HUES64 (cell line): ENCODE measurements around the gene OPN3.

Experiments used
- H3K27ac ChIP-seq: 2 replicates; pipeline ENCODE4 v1.7.0; 2013; ENCODE audit warnings: low read depth, low read length, inconsistent platforms
- H3K27me3 ChIP-seq: 2 replicates; pipeline ENCODE4 v1.6.1; 2013; ENCODE audit warnings: mild to moderate bottlenecking, low read length; ENCODE audit not compliant: insufficient read depth
- H3K36me3 ChIP-seq: 2 replicates; pipeline ENCODE4 v1.6.1; 2013; ENCODE audit warnings: mild to moderate bottlenecking, low read length; ENCODE audit not compliant: insufficient read depth
- H3K4me1 ChIP-seq: 2 replicates; pipeline ENCODE4 v1.6.1; 2013; ENCODE audit warnings: mild to moderate bottlenecking, low read length, moderate library complexity; ENCODE audit not compliant: insufficient read depth
- H3K4me3 ChIP-seq: 2 replicates; pipeline ENCODE4 v1.5.1; 2013; ENCODE audit warnings: mild to moderate bottlenecking, low read length, moderate library complexity
- H3K9ac ChIP-seq: 2 replicates; pipeline ENCODE4 v1.6.1; 2013; ENCODE audit warnings: mild to moderate bottlenecking, low read depth, low read length
- H3K9me3 ChIP-seq: 2 replicates; pipeline ENCODE4 v1.6.1; 2013; ENCODE audit warnings: low read depth, low read length; ENCODE audit not compliant: insufficient read depth
- WGBS: fragments of 150-250, 120-280 bp; methylation state at CpG from one replicate; pipeline ENCODE4 v1.1.7; 2013; ENCODE audit warnings: missing lambda C conversion rate; 5-methylcytosine and 5-hydroxymethylcytosine counted together

OPN3 gene

DNA sequence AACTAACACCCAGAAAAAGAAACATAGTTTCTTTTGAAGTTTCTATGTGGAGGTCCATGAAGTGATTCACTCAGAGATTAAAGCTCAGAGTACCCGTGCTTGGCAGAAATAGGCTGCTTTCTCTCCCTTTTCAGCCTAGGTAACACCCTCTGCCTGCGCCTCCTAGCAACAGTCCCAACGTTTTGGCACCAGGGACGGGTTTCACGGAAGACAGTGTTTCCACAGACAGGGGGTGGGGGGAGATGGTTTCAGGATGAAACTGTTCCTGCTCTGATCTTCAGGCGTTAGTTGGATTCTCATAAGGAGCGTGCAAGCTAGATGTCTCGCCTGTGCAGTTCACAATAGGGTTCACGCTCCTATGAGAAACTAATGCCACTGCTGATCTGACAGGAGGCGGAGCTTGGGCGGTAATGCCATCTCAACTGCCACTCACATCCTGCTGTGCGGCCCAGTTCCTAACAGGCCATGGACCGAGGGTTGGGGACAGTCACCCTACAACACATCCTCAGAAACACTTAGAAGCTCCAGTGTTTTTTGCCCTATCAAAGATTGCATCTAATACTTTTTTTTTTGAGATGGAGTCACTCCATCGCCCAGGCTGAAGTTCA, 53.2 kb downstream of the OPN3 start:
- WGBS, result 94% methylated on average over 14 of the region's 14 CpGs
- no peaks in the 10 kb centered on the region for H3K27me3 ChIP-seq
- no peaks in the 10 kb centered on the region for H3K36me3 ChIP-seq
- no peaks in the 10 kb centered on the region for H3K9me3 ChIP-seq
- H3K9ac ChIP-seq, result no peak overlapping the region
- H3K4me1 ChIP-seq, result no peaks in the 10 kb centered on the region; the same call in 1 of the 2 replicates
- no peak overlapping the region for H3K27ac ChIP-seq
- no peak overlapping the region for H3K4me3 ChIP-seq

DNA sequence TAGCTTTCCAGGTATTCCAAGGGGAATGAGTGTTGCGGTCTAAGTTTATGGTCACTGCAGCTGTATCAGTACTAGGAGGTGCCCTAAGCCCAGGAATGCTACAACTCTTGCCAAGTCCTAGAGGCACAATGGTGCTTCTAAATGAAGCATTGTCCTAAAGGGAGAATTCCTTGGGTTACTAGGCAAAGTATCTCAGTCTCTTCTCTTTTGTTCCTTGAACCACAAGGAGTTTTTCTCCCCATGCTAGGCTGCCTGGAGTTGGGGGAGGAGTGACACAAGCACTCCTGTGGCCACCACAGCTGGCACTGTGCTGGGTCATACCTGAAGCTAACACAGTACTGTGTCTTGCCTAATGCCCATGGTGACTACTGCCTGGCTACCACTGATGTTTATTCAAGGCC, 57.2 kb downstream of the OPN3 start:
- Histone ChIP-seq H3K27ac (no peak overlapping the region), H3K4me3 (no peak overlapping the region), H3K9ac (no peak overlapping the region), H3K4me1 (no peaks in the 10 kb centered on the region), H3K36me3 (no peaks in the 10 kb centered on the region), H3K27me3 (no peaks in the 10 kb centered on the region), H3K9me3 (no peaks in the 10 kb centered on the region)
- WGBS, result 94% methylated on average over 1 of the region's 1 CpG

DNA sequence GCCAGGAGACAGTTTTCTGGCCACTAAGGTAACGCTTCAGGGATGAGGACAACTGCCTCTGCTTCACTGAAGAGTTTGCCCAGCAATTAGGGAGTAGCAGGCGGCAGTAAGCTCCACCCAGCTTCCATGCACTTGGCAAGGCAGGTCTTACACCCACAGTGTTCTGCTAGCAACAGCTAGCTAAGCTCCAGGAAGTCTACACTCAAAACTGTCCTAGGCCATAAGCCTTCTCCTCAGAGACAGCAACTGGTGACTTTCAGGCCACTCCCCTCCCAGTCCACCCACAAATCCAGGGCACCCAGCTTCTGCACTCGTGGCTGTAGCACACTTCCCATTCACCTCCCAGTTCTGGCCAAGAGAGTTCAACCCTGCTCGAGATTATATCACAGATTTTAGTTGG, 60.7 kb downstream of the OPN3 start:
- Histone ChIP-seq H3K4me1 (no peaks in the 10 kb centered on the region), H3K9ac (no peak overlapping the region), H3K9me3 (0 out of 2 replicates have a peak, but pooled peaks cover 2% of the 10 kb centered on the region), H3K27me3 (no peaks in the 10 kb centered on the region), H3K27ac (no peak overlapping the region), H3K4me3 (no peak overlapping the region), H3K36me3 (no peaks in the 10 kb centered on the region)
- WGBS, result 92% methylated on average over 4 of the region's 4 CpGs

DNA sequence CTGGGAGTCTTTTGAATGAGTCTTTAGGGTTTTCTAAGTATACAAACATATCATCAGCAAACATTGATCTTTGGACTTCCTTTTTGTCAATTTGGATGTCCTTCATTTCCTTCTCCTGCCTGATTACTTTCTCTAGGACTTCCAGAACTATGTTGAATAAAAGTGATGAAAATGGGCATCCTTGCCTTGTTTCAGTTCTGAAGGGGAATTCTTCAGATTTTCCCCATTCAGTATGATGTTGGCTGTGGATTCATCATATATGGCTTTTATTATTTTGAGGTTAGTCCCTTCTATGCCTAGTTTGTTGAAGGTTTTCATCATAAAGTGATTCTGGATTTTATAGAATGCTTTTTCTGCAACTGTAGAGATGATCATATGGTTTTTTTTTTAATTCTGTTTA, 66.0 kb downstream of the OPN3 start:
- H3K36me3 ChIP-seq, result no peaks in the 10 kb centered on the region
- no peaks in the 10 kb centered on the region for H3K27me3 ChIP-seq
- H3K9ac ChIP-seq, result no peak overlapping the region
- no peak overlapping the region for H3K4me3 ChIP-seq
- H3K4me1 ChIP-seq, result no peaks in the 10 kb centered on the region
- 0 out of 2 replicates have a peak, but pooled peaks cover 2% of the 10 kb centered on the region for H3K9me3 ChIP-seq
- H3K27ac ChIP-seq, result no peak overlapping the region

DNA sequence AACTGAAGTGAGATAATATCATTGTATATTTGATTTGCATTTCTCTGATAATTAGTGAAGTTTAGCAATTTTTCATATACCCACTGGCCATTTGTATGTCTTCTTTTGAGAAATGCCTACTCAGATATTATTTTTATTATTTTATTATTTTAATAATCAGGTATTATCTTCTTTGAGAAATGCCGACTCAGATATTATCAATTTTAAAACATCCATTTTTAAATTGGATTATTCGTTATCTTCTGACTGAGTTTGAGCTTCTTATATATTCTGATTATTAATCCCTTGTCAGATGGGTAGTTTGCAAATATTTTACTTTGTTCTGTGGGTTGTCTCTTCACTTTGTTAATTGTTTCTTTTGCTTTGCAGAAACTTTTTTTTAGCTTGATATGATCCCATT, 70.3 kb downstream of the OPN3 start:
- Histone ChIP-seq H3K9ac (no peak overlapping the region), H3K27ac (no peak overlapping the region), H3K9me3 (no peaks in the 10 kb centered on the region), H3K4me3 (no peak overlapping the region), H3K4me1 (no peaks in the 10 kb centered on the region), H3K36me3 (no peaks in the 10 kb centered on the region), H3K27me3 (no peaks in the 10 kb centered on the region)
- WGBS, result no CpG with 5 or more reads among the region's 2 CpGs

DNA sequence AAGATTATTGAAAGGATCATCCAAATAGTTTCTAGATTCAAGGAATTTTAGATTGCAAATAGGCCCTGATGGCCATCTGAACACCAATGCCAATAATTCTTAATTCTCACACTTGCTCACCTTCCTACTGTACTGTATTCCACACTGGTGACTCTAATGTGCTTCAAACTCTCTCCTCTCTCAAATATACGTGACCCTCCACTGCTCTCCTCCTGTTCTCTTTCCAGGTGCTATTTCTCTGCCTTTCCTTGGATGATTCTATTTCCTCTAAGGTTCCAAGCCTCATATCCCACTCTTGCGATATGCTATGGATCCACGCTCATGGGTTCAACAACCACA, 79.4 kb downstream of the OPN3 start:
- Histone ChIP-seq H3K4me3 (no peak overlapping the region), H3K27me3 (no peaks in the 10 kb centered on the region), H3K4me1 (no peaks in the 10 kb centered on the region), H3K27ac (no peak overlapping the region), H3K9ac (no peak overlapping the region), H3K9me3 (no peaks in the 10 kb centered on the region), H3K36me3 (no peaks in the 10 kb centered on the region)
- 91% methylated on average over 3 of the region's 3 CpGs for WGBS

DNA sequence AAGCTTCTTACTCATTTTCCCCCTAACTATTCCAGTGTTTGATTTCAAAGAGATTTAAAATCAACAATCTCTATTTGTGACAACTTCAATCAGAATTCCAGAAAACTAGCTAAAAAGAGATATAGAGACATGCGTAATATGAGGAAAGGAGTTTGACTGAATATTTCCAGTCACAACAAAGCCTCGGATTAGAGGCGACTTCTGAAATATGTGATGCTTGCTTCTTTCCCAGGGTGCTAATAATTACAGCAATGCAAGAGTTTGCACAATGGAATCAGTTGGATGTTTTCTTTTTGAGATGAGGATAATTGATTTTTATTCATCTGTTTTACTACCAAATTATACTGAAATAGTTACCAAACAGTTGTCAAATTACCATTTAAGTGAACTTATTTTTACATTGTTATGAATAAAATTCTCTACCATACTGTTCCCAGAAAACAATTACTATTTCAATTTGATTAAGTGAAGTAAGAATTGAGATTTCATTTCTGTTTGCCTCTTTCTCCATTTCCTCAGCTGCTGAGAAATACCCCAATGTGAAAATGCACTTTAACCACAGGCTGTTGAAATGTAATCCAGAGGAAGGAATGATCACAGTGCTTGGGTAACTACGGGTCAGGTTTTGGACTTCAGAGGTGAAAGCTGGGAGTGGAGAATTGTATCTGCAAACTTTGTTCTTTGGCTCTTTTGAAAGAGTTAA, 79.9 kb downstream of the OPN3 start:
- H3K27me3 ChIP-seq, result no peaks in the 10 kb centered on the region
- no peak overlapping the region for H3K27ac ChIP-seq
- no peak overlapping the region for H3K9ac ChIP-seq
- no peaks in the 10 kb centered on the region for H3K9me3 ChIP-seq
- no peaks in the 10 kb centered on the region for H3K4me1 ChIP-seq
- WGBS, result 95% methylated on average over 4 of the region's 4 CpGs
- no peak overlapping the region for H3K4me3 ChIP-seq
- no peaks in the 10 kb centered on the region for H3K36me3 ChIP-seq

DNA sequence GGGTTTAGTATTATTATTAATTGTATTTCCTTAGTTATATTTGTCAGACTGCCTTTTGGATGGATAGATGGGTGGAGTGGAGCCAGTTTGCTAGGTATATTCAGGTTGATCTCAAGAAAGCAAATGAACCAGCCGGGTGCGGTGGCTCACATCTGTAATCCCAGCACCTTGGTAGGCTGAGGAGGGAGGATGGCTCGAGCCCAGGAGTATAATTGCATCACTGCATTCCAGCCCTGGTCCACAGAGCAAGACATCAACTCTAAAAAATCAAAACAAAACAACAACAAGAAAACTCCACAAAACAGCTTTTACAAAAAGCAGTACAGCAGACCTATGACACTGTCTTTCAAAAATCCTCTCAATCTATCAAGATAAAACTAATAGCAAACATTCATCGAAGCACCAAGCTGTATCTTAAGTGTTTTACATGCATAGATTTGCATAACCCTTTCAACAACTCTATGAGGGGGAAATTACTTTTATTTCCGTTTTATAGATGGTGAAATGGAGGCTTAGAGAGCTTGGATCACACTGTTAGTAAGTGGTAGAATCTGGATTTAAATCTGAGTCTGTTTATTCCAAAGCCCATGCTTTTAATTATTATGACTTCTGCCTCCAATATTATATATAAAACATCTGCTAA, 82.5 kb downstream of the OPN3 start:
- no peaks in the 10 kb centered on the region for H3K4me1 ChIP-seq
- 91% methylated on average over 5 of the region's 5 CpGs for WGBS
- no peaks in the 10 kb centered on the region for H3K27me3 ChIP-seq
- no peak overlapping the region for H3K4me3 ChIP-seq
- H3K9ac ChIP-seq, result no peak overlapping the region
- H3K9me3 ChIP-seq, result no peaks in the 10 kb centered on the region
- H3K27ac ChIP-seq, result no peak overlapping the region
- H3K36me3 ChIP-seq, result no peaks in the 10 kb centered on the region

DNA sequence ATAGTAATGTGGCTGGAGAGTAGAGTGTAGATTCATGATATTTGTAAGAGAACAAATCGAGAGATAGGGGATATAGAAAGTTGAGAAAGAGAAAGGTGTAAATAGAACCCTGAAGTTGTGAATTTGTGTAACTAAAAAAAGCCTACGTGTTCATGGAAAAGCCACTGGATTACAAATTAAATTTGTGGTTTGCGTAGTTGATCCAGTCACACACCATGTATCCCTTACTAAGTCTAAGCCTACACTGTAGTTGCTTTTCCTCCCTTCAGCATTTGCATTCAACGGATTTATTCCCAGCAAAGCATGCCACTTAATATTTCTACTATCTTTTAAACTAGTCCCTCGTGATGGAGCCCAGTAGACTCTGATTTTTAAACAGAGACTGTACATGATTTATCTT, 83.1 kb downstream of the OPN3 start:
- Histone ChIP-seq H3K4me3 (no peak overlapping the region), H3K27ac (no peak overlapping the region), H3K4me1 (no peaks in the 10 kb centered on the region), H3K9me3 (no peaks in the 10 kb centered on the region), H3K9ac (no peak overlapping the region), H3K27me3 (no peaks in the 10 kb centered on the region), H3K36me3 (no peaks in the 10 kb centered on the region)
- WGBS, result 96% methylated on average over 5 of the region's 5 CpGs

DNA sequence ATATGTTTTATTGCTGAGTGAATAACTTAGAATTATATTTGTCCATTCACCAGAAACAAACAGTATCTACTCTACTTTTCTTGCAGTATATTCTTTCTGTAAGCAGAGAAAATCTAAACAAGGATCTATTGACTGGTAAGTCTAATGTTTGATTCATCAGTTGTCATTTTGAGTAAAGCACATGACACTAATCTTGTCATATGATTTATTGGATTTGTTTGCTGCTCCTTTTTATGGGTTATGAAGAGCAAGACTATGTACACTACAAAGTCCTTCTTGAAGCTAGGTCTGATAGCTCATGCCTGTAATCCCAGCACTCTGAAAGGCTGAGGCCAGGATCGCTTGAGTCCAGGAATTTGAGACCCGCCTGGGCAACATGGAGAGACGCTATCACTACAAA, 84.6 kb downstream of the OPN3 start:
- Histone ChIP-seq H3K9ac (no peak overlapping the region), H3K4me3 (no peak overlapping the region), H3K9me3 (no peaks in the 10 kb centered on the region), H3K4me1 (no peaks in the 10 kb centered on the region), H3K36me3 (no peaks in the 10 kb centered on the region), H3K27me3 (no peaks in the 10 kb centered on the region), H3K27ac (no peak overlapping the region)
- WGBS, result 95% methylated on average over 3 of the region's 3 CpGs

DNA sequence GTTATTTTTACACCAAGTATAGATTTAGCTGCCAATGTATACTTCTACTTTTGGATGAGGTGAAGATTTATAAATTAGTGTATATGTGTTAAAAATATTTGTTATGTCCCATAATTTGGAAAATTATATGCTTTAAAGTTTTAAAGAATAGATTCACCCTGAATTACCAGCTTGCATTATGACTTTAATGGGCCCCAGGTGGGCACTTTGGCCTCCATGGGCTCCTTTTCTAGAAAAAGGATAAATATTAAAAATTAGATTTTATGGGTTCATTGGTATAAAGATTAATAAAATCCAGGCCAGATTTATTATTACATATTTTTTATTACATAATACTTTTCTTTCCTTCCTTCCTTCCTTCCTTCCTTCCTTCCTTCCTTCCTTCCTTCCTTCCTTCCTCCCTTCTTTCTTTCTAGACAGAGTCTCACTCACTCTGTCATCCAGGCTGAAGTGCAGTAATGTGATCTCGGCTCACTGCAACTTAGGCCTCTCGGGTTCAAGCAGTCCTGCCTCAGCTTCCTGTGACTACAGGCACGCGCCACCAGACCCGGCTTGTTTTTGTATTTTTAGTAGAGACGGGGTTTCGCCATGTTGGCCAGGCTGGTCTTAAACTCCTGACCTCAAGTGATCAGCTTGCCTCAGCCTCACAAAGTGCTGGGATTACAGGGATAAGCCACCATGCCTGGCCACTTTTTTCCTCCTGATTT, 86.1 kb downstream of the OPN3 start:
- H3K4me3 ChIP-seq, result no peak overlapping the region
- H3K9me3 ChIP-seq, result no peaks in the 10 kb centered on the region
- no peaks in the 10 kb centered on the region for H3K4me1 ChIP-seq
- H3K36me3 ChIP-seq, result no peaks in the 10 kb centered on the region
- WGBS, result 96% methylated on average over 7 of the region's 7 CpGs
- H3K27ac ChIP-seq, result no peak overlapping the region
- H3K27me3 ChIP-seq, result no peaks in the 10 kb centered on the region
- no peak overlapping the region for H3K9ac ChIP-seq
